ENCODE results near the gene PTPN12. TPM values are rescaled to one million over a fixed set of nuclear protein-coding genes. Genes with fewer than 3 reads are reported as not detected.

PTPN12 gene
- total and polyA plus RNA-seq, 2 experiments from 2014 or later, result 21.7 to 25.6 TPM

- Histone ChIP-seq H3K36me3 (ENCODE audit: low read depth) (peaks cover 17% of the 10 kb centered on the region; the same call in 1 of the 2 replicates), H3K4me3 (no peak overlapping the region), H3K4me2 (ENCODE audit: unreplicated experiment) (no peak overlapping the region), H3K9me2 (ENCODE audit: insufficient read depth) (no peaks in the 10 kb centered on the region), H3F3A (ENCODE audit: insufficient read depth) (0 out of 2 replicates have a peak, but pooled peaks cover 9% of the 10 kb centered on the region), H3K4me1 (ENCODE audit: insufficient read depth) (no peaks in the 10 kb centered on the region), H3K79me2 (ENCODE audit: insufficient read depth) (0 out of 2 replicates have a peak, but pooled peaks cover 6% of the 10 kb centered on the region), H3K9ac (no peak overlapping the region), H3K27me3 (replicated peaks; ENCODE audit: insufficient read depth) (no peaks in the 10 kb centered on the region), H3K27ac (no peak overlapping the region), H2AFZ (no peak overlapping the region), H4K20me1 (ENCODE audit: insufficient read depth) (no peaks in the 10 kb centered on the region), H3K9me3 (ENCODE audit: low read depth) (no peaks in the 10 kb centered on the region)
- WGBS, 2 experiments (ENCODE audit: low coverage in 1 of 2, low lambda C conversion rate in 2 of 2, missing lambda C conversion rate in 2 of 2), result 86 to 96% methylated on average over 2 of the region's 2 CpGs
- DNase-seq, result no peak
- in situ Hi-C loops (cut with MboI), result loop anchor here (10.0 to 25.0 kb wide), 2 partner anchors 92 to 274 kb away; no protein-coding TSS in a partner anchor
- TF ChIP-seq EZH2phosphoT487 (IDR thresholded peaks at IDR 0.05; ENCODE audit: insufficient read depth, low read depth) (no peak), EZH2 (IDR thresholded peaks at IDR 0.05; ENCODE audit: insufficient read depth, poor library complexity, severe bottlenecking) (no peak)
Measured at GRCh38 chr7:77662869-77663268, 125.8 kb downstream of the PTPN12 start.

DNA sequence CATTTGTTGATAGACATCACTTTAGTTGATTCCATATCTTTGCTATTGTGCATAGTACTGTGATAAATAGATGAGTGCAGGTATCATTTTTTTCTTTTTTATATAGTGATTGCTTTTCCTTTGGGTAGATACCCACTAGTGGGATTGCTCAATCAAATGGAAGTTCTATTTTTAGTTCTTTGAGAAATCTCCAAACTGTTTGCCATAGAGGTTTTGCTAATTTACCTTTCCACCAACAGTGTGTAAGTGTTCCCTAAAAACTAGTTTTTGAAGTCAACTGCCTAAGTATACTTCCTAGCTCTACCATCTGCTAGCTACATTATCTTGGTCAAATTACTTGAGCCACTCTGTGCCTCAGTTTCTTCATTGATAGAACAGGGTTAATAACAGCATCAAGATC is 127.6 kb downstream of the PTPN12 start:
- no peak for TF ChIP-seq EZH2phosphoT487 (IDR thresholded peaks at IDR 0.05; ENCODE audit: insufficient read depth, low read depth)
- TF ChIP-seq EZH2 (IDR thresholded peaks at IDR 0.05; ENCODE audit: insufficient read depth, poor library complexity, severe bottlenecking), result no peak
- H3K27me3 ChIP-seq (replicated peaks; ENCODE audit: insufficient read depth), result no peaks in the 10 kb centered on the region
- H3K9me3 ChIP-seq (ENCODE audit: low read depth), result no peaks in the 10 kb centered on the region
- no peak overlapping the region for H3K27ac ChIP-seq
- H3K4me2 ChIP-seq (ENCODE audit: unreplicated experiment), result no peak overlapping the region
- H2AFZ ChIP-seq, result no peak overlapping the region
- no peaks in the 10 kb centered on the region for H3K9me2 ChIP-seq (ENCODE audit: insufficient read depth)
- no peaks in the 10 kb centered on the region for H4K20me1 ChIP-seq (ENCODE audit: insufficient read depth)
- no peaks in the 10 kb centered on the region for H3K4me1 ChIP-seq (ENCODE audit: insufficient read depth)
- H3K4me3 ChIP-seq, result no peak overlapping the region
- H3K9ac ChIP-seq, result no peak overlapping the region
- 0 out of 2 replicates have a peak, but pooled peaks cover 6% of the 10 kb centered on the region for H3K79me2 ChIP-seq (ENCODE audit: insufficient read depth)
- DNase-seq, result peak; percentile 10
- H3K36me3 ChIP-seq (ENCODE audit: low read depth), result peaks cover 17% of the 10 kb centered on the region; the same call in 1 of the 2 replicates
- peaks cover 6% of the 10 kb centered on the region; the same call in 1 of the 2 replicates for H3F3A ChIP-seq (ENCODE audit: insufficient read depth)
- in situ Hi-C loops (cut with MboI), result loop anchor here (10.0 to 25.0 kb wide), 2 partner anchors 90 to 273 kb away; no protein-coding TSS in a partner anchor

DNA sequence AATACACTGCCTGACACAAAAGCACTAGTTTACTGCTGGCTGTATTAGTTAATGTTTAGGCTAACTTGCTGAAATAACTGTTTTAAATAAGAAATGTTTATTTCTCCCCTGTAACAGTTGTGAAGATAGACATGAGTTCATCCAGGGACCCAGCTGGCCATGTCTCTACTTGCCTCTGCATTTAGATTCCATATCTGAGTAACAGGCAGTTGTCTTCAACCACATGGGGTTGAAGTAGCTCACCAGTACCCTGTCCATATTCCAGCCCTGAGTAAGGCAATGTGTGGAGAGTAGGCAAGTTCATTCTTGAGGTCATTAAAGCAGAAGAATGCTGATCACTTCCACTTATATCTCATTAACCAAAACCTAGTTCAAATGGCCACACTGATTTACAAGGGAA is 128.1 kb downstream of the PTPN12 start:
- Histone ChIP-seq H3K27ac (no peak overlapping the region), H3K9ac (no peak overlapping the region), H3K4me3 (no peak overlapping the region), H2AFZ (no peak overlapping the region), H3F3A (ENCODE audit: insufficient read depth) (peaks cover 6% of the 10 kb centered on the region; the same call in 1 of the 2 replicates), H3K4me2 (ENCODE audit: unreplicated experiment) (no peak overlapping the region), H3K9me3 (ENCODE audit: low read depth) (no peaks in the 10 kb centered on the region), H3K36me3 (ENCODE audit: low read depth) (peaks cover 17% of the 10 kb centered on the region; the same call in 1 of the 2 replicates), H3K27me3 (replicated peaks; ENCODE audit: insufficient read depth) (no peaks in the 10 kb centered on the region), H4K20me1 (ENCODE audit: insufficient read depth) (no peaks in the 10 kb centered on the region), H3K79me2 (ENCODE audit: insufficient read depth) (0 out of 2 replicates have a peak, but pooled peaks cover 6% of the 10 kb centered on the region), H3K9me2 (ENCODE audit: insufficient read depth) (no peaks in the 10 kb centered on the region), H3K4me1 (ENCODE audit: insufficient read depth) (no peaks in the 10 kb centered on the region)
- DNase-seq, result peak; percentile 13
- no peak for TF ChIP-seq EZH2 (IDR thresholded peaks at IDR 0.05; ENCODE audit: insufficient read depth, poor library complexity, severe bottlenecking)
- no peak for TF ChIP-seq EZH2phosphoT487 (IDR thresholded peaks at IDR 0.05; ENCODE audit: insufficient read depth, low read depth)
- in situ Hi-C loops (cut with MboI), result loop anchor here (10.0 to 25.0 kb wide), 2 partner anchors 90 to 272 kb away; no protein-coding TSS in a partner anchor

- no peaks in the 10 kb centered on the region for H3K9me3 ChIP-seq (ENCODE audit: low read depth)
- H4K20me1 ChIP-seq (ENCODE audit: insufficient read depth), result no peaks in the 10 kb centered on the region
- TF ChIP-seq EZH2phosphoT487 (IDR thresholded peaks at IDR 0.05; ENCODE audit: insufficient read depth, low read depth) (no peak), EZH2 (IDR thresholded peaks at IDR 0.05; ENCODE audit: insufficient read depth, poor library complexity, severe bottlenecking) (no peak)
- H2AFZ ChIP-seq, result no peak overlapping the region
- H3K4me3 ChIP-seq, result no peak overlapping the region
- H3K4me1 ChIP-seq (ENCODE audit: insufficient read depth), result no peaks in the 10 kb centered on the region
- no peaks in the 10 kb centered on the region for H3K27me3 ChIP-seq (replicated peaks; ENCODE audit: insufficient read depth)
- DNase-seq, result peak; percentile 17
- no peak overlapping the region for H3K27ac ChIP-seq
- peaks cover 17% of the 10 kb centered on the region; the same call in 1 of the 2 replicates for H3K36me3 ChIP-seq (ENCODE audit: low read depth)
- H3K4me2 ChIP-seq (ENCODE audit: unreplicated experiment), result no peak overlapping the region
- in situ Hi-C loops (cut with MboI), result loop anchor here (10.0 to 25.0 kb wide), 2 partner anchors 87 to 270 kb away; no protein-coding TSS in a partner anchor
- H3K79me2 ChIP-seq (ENCODE audit: insufficient read depth), result no peaks in the 10 kb centered on the region
- H3F3A ChIP-seq (ENCODE audit: insufficient read depth), result peaks cover 16% of the 10 kb centered on the region
- no peaks in the 10 kb centered on the region for H3K9me2 ChIP-seq (ENCODE audit: insufficient read depth)
- no peak overlapping the region for H3K9ac ChIP-seq
- WGBS, 2 experiments (ENCODE audit: low coverage in 1 of 2, low lambda C conversion rate in 2 of 2, missing lambda C conversion rate in 2 of 2), result 79 to 81% methylated on average over 6 of the region's 6 CpGs
Measured at GRCh38 chr7:77667459-77668086, 130.5 kb downstream of the PTPN12 start.

Data from GM23248 (cell line).